Measurements from ENCODE around the gene PCNX1.
"Not testable (repeated sequence)": the region's sequence is repeated elsewhere in the genome, so short reads cannot be mapped to it uniquely, and the experiment has no call there.

Gene PCNX1

DNA sequence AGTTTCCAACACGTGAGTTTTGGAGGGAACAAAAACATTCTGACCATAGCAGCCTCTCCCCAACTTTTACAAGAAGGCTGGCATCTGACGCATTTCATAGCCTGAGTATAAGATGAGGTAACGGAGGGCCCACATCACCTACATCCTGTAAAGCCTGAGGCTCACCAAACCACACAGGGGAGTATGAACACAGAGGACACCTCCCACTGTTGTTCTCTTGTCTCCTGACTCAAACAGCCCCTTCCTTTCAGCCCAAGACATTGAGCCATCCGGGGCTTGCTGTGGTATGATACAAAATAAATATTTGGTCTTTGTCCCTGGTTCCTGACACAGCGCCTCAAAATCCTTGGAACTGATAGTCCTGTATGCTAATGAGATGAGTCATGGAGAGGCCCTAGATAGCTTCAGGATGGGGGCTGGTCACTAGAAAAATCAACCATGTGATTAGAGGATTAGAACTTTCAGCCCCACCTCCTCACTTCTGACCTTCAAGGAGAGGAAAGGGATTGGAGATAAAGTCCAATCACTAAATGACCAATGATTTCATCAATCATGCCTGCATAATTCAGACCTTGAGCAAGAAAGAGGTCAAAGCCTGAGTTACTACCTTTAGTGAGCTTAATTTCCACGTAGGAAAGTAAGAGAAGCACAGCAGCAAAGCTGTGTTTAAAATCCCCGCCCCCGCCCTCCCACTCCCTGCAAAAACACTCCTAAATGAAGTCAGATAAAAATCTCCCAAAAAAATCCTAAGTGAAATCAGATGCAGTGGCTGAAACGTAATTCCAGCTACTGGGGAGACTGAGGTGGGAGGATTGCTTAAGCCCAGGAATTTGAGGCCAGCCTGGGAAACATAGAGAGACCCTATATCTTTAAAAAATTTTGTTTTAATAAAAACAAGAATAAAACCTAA lies 236.4 kb downstream of the PCNX1 start:
- Histone ChIP-seq H3K27ac (ENCODE audit: low read length, poor library complexity, severe bottlenecking) (no peak overlapping the region), H3K9ac (ENCODE audit: low read length) (no peak overlapping the region), H2AFZ (ENCODE audit: low read depth, low read length) (no peak overlapping the region), H3K9me3 (ENCODE audit: control insufficient read depth, low read length) (no peaks in the 10 kb centered on the region), H3K36me3 (ENCODE audit: control insufficient read depth in 1 of 2, insufficient read depth in 2 of 2, low read depth in 1 of 2, low read length in 2 of 2) (no peaks in the 10 kb centered on the region), H3K4me3 (ENCODE audit: insufficient read depth in 1 of 2, low read depth in 1 of 2, low read length in 2 of 2) (no peak overlapping the region), H2BK5ac (ENCODE audit: low read depth, low read length, poor library complexity, severe bottlenecking) (no peak overlapping the region), H3K4ac (ENCODE audit: low read depth in 1 of 2, low read length in 2 of 2) (peak overlapping the region; percentile 29 to 63), H2BK12ac (ENCODE audit: low read length in 2 of 2) (peak overlapping the region in 1 of 2 experiments; percentile 75), H3K4me2 (ENCODE audit: low read length, poor library complexity, severe bottlenecking) (no peak overlapping the region), H3K79me1 (replicated peaks; ENCODE audit: low read length, poor library complexity, severe bottlenecking) (no peaks in the 10 kb centered on the region), H2BK120ac (ENCODE audit: low read depth, low read length) (peak overlapping the region; percentile 40), H4K91ac (ENCODE audit: low read length) (peak overlapping the region; percentile 37), H4K8ac (ENCODE audit: low read length) (peak overlapping the region; percentile 53), H2AK5ac (ENCODE audit: low read length, severe bottlenecking) (no peak overlapping the region), H3K14ac (ENCODE audit: low read length in 2 of 2) (no peak overlapping the region), H3K4me1 (ENCODE audit: control insufficient read depth, insufficient read depth, low read depth, low read length) (peaks cover 8% of the 10 kb centered on the region), H2BK15ac (ENCODE audit: low read depth, poor library complexity, severe bottlenecking) (no peak overlapping the region), H3K27me3 (ENCODE audit: control insufficient read depth in 1 of 2, insufficient read depth in 1 of 2, low read length in 2 of 2) (no peaks in the 10 kb centered on the region), H3K23ac (ENCODE audit: low read length in 2 of 2) (no peak overlapping the region), H3K18ac (ENCODE audit: low read depth in 1 of 2, low read length in 2 of 2) (peak overlapping the region; percentile 30 to 68)
- WGBS: 30% methylated on average over 5 of the region's 9 CpGs
- DNase-seq: peak; percentile 82

DNA sequence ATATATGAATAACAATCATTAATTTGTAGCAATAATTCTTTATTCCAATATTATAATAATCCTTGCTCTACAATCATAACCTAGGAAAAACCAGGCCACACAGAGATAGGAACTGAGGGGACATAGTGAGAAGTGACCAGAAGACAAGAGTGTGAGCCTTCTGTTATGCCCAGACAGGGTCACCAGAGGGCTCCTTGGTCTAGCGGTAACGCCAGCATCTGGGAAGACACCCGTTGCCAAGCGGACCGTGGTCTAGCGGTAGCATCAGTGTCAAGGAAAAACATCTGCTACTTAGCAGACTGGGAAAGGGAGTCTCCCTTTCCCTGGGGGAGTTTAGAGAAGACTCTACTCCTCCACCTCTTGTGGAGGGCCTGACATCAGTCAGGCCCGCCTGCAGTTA lies 240.1 kb downstream of the PCNX1 start:
- 94% methylated on average over 7 of the region's 7 CpGs for WGBS
- H2BK120ac ChIP-seq (ENCODE audit: low read depth, low read length); H3K27ac ChIP-seq (ENCODE audit: low read length, poor library complexity, severe bottlenecking); H3K36me3 ChIP-seq (ENCODE audit: control insufficient read depth in 1 of 2, insufficient read depth in 2 of 2, low read depth in 1 of 2, low read length in 2 of 2); H3K23ac ChIP-seq (ENCODE audit: low read length in 2 of 2); H3K9ac ChIP-seq (ENCODE audit: low read length); H3K4me1 ChIP-seq (ENCODE audit: control insufficient read depth, insufficient read depth, low read depth, low read length); H2BK12ac ChIP-seq (ENCODE audit: low read length in 2 of 2); H2BK15ac ChIP-seq (ENCODE audit: low read depth, poor library complexity, severe bottlenecking); H2BK5ac ChIP-seq (ENCODE audit: low read depth, low read length, poor library complexity, severe bottlenecking); H4K91ac ChIP-seq (ENCODE audit: low read length); H4K8ac ChIP-seq (ENCODE audit: low read length); H3K4me3 ChIP-seq (ENCODE audit: insufficient read depth in 1 of 2, low read depth in 1 of 2, low read length in 2 of 2); H2AK5ac ChIP-seq (ENCODE audit: low read length, severe bottlenecking); H3K4me2 ChIP-seq (ENCODE audit: low read length, poor library complexity, severe bottlenecking); H3K27me3 ChIP-seq (ENCODE audit: control insufficient read depth in 1 of 2, insufficient read depth in 1 of 2, low read length in 2 of 2); H3K18ac ChIP-seq (ENCODE audit: low read depth in 1 of 2, low read length in 2 of 2); H3K4ac ChIP-seq (ENCODE audit: low read depth in 1 of 2, low read length in 2 of 2); H3K14ac ChIP-seq (ENCODE audit: low read length in 2 of 2); DNase-seq; H2AFZ ChIP-seq (ENCODE audit: low read depth, low read length); H3K79me1 ChIP-seq (replicated peaks; ENCODE audit: low read length, poor library complexity, severe bottlenecking): not testable (repeated sequence)
- peaks cover 16% of the 10 kb centered on the region for H3K9me3 ChIP-seq (ENCODE audit: control insufficient read depth, low read length)

DNA sequence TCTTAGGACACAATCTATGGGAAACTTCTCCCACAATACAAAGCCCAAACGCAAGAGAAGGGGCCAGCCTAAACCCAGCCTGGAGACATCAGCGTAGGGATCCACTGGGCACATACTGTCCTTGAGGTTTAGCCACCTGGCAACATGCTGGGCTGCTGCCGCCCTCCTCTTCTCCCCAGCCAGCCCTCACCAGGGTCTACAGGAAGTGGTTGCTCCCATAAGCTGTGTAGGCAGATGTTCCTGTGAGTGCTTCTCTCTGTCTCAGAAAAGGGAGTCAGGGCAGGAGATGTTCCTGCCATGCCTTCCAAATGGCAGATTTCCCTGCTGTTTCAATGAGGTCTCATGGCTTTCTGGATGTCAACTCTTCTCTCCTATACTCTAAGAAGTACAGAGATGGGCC lies 241.4 kb downstream of the PCNX1 start:
- Histone ChIP-seq H2AFZ (ENCODE audit: low read depth, low read length) (no peak overlapping the region), H4K91ac (ENCODE audit: low read length) (no peak overlapping the region), H3K36me3 (ENCODE audit: control insufficient read depth in 1 of 2, insufficient read depth in 2 of 2, low read depth in 1 of 2, low read length in 2 of 2) (no peaks in the 10 kb centered on the region), H3K9ac (ENCODE audit: low read length) (no peak overlapping the region), H2BK120ac (ENCODE audit: low read depth, low read length) (no peak overlapping the region), H3K9me3 (ENCODE audit: control insufficient read depth, low read length) (peaks cover 16% of the 10 kb centered on the region), H2BK12ac (ENCODE audit: low read length in 2 of 2) (no peak overlapping the region), H3K4me1 (ENCODE audit: control insufficient read depth, insufficient read depth, low read depth, low read length) (no peaks in the 10 kb centered on the region), H2AK5ac (ENCODE audit: low read length, severe bottlenecking) (no peak overlapping the region), H2BK5ac (ENCODE audit: low read depth, low read length, poor library complexity, severe bottlenecking) (no peak overlapping the region), H3K23ac (ENCODE audit: low read length in 2 of 2) (no peak overlapping the region), H3K4ac (ENCODE audit: low read depth in 1 of 2, low read length in 2 of 2) (no peak overlapping the region), H3K4me3 (ENCODE audit: insufficient read depth in 1 of 2, low read depth in 1 of 2, low read length in 2 of 2) (no peak overlapping the region), H2BK15ac (ENCODE audit: low read depth, poor library complexity, severe bottlenecking) (no peak overlapping the region), H3K14ac (ENCODE audit: low read length in 2 of 2) (no peak overlapping the region), H3K79me1 (replicated peaks; ENCODE audit: low read length, poor library complexity, severe bottlenecking) (no peaks in the 10 kb centered on the region), H3K18ac (ENCODE audit: low read depth in 1 of 2, low read length in 2 of 2) (no peak overlapping the region), H3K27ac (ENCODE audit: low read length, poor library complexity, severe bottlenecking) (no peak overlapping the region), H4K8ac (ENCODE audit: low read length) (no peak overlapping the region), H3K27me3 (ENCODE audit: control insufficient read depth in 1 of 2, insufficient read depth in 1 of 2, low read length in 2 of 2) (no peaks in the 10 kb centered on the region), H3K4me2 (ENCODE audit: low read length, poor library complexity, severe bottlenecking) (no peak overlapping the region)
- DNase-seq: no peak
- WGBS: 100% methylated on average over 2 of the region's 3 CpGs

DNA sequence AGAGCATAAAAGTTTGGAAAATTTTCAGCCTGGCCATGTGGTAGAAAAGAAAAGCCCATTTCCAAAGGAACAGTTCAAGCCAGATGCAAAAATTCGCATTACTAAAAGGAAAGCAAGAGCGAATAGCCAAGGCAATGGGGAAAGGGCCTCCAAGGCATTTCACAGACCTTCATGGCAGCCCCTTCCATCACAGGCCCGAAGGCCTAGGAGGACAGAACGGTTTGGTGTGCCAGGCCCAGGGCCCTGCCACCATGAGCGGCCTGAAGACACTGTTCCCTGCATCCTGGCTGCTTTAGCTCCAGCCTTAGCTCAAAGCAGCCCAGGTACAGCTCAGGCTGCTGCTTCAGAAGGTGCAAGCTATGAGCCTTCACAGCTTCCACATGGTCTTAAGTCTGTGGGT lies 243.5 kb downstream of the PCNX1 start:
- no peaks in the 10 kb centered on the region for H3K4me1 ChIP-seq (ENCODE audit: control insufficient read depth, insufficient read depth, low read depth, low read length)
- H3K18ac ChIP-seq (ENCODE audit: low read depth in 1 of 2, low read length in 2 of 2): no peak overlapping the region
- H3K36me3 ChIP-seq (ENCODE audit: control insufficient read depth in 1 of 2, insufficient read depth in 2 of 2, low read depth in 1 of 2, low read length in 2 of 2): no peaks in the 10 kb centered on the region
- WGBS: 28% methylated on average over 5 of the region's 5 CpGs
- no peak overlapping the region for H2BK12ac ChIP-seq (ENCODE audit: low read length in 2 of 2)
- H3K4ac ChIP-seq (ENCODE audit: low read depth in 1 of 2, low read length in 2 of 2): no peak overlapping the region
- H2AFZ ChIP-seq (ENCODE audit: low read depth, low read length): no peak overlapping the region
- no peak overlapping the region for H3K4me2 ChIP-seq (ENCODE audit: low read length, poor library complexity, severe bottlenecking)
- no peak overlapping the region for H3K23ac ChIP-seq (ENCODE audit: low read length in 2 of 2)
- H3K9ac ChIP-seq (ENCODE audit: low read length): no peak overlapping the region
- H2AK5ac ChIP-seq (ENCODE audit: low read length, severe bottlenecking): no peak overlapping the region
- H4K8ac ChIP-seq (ENCODE audit: low read length): no peak overlapping the region
- H4K91ac ChIP-seq (ENCODE audit: low read length): no peak overlapping the region
- H3K14ac ChIP-seq (ENCODE audit: low read length in 2 of 2): no peak overlapping the region
- no peak for DNase-seq
- H2BK15ac ChIP-seq (ENCODE audit: low read depth, poor library complexity, severe bottlenecking): no peak overlapping the region
- no peak overlapping the region for H3K27ac ChIP-seq (ENCODE audit: low read length, poor library complexity, severe bottlenecking)
- peaks cover 16% of the 10 kb centered on the region for H3K9me3 ChIP-seq (ENCODE audit: control insufficient read depth, low read length)
- no peaks in the 10 kb centered on the region for H3K79me1 ChIP-seq (replicated peaks; ENCODE audit: low read length, poor library complexity, severe bottlenecking)
- no peaks in the 10 kb centered on the region for H3K27me3 ChIP-seq (ENCODE audit: control insufficient read depth in 1 of 2, insufficient read depth in 1 of 2, low read length in 2 of 2)
- H2BK120ac ChIP-seq (ENCODE audit: low read depth, low read length): no peak overlapping the region
- H2BK5ac ChIP-seq (ENCODE audit: low read depth, low read length, poor library complexity, severe bottlenecking): no peak overlapping the region
- no peak overlapping the region for H3K4me3 ChIP-seq (ENCODE audit: insufficient read depth in 1 of 2, low read depth in 1 of 2, low read length in 2 of 2)

Data from mesenchymal stem cell (in vitro differentiated cells and primary cell).